Activated CD8-positive, alpha-beta memory T cell treated with anti-CD3 and anti-CD28 coated beads, Interleukin-2, amount 10 ng/mL, durations not matched to agents 7 days and 5 days (primary cell): ENCODE data around the gene ACOT13. TPM values are rescaled to one million over a fixed set of nuclear protein-coding genes. Genes with fewer than 3 reads are reported as not detected.
"Not testable (repeated sequence)": the region's sequence is repeated elsewhere in the genome, so short reads cannot be mapped to it uniquely, and the experiment has no call there.

Experiments used
- ATAC-seq: fragments of 150-1000 bp; cut with Tn5 transposase; one replicate; pipeline ENCODE4 v1.10.0; 2021; ENCODE audit warnings: moderate library complexity
- CTCF ChIA-PET: fragments of 350-600 bp; sonication (Branson Sonifier 250); formaldehyde crosslinking; loops from one replicate; lab custom pipeline; 2021; ENCODE audit warnings: antibody characterized with exemption; lab: Charles Lee
- DNase-seq: peaks from one replicate; pipeline ENCODE4 v3.0.0-alpha.2; 2020
- H3K27ac Mint-ChIP-seq: one replicate; pipeline ENCODE4 v1.8.0; 2021; ENCODE audit warnings: mild to moderate bottlenecking, mixed read lengths
- H3K27me3 Mint-ChIP-seq: one replicate; pipeline ENCODE4 v1.8.0; 2021; ENCODE audit warnings: mixed read lengths
- H3K36me3 Mint-ChIP-seq: one replicate; pipeline ENCODE4 v1.8.0; 2021; ENCODE audit warnings: mild to moderate bottlenecking, mixed read lengths
- H3K4me1 Mint-ChIP-seq: one replicate; pipeline ENCODE4 v1.8.0; 2021; ENCODE audit warnings: mixed read lengths
- H3K4me3 Mint-ChIP-seq: one replicate; pipeline ENCODE4 v1.8.0; 2021; ENCODE audit warnings: mild to moderate bottlenecking, moderate library complexity, mixed read lengths
- H3K9me3 Mint-ChIP-seq: one replicate; pipeline ENCODE4 v1.8.0; 2022; ENCODE audit warnings: low read depth, mixed read lengths
- total RNA-seq, 2 experiments: library from RNA; stranded (reverse); gene quantifications; one replicate each; pipeline ENCODE4 v1.2.3, GENCODE V29; 2021

The ACOT13 gene
- total RNA-seq, 2 experiments from 2014 or later, result 21.8 to 25.6 TPM

- Mint-ChIP-seq H3K9me3 (peaks cover 20% of the 10 kb centered on the region), H3K36me3 (peaks cover 15% of the 10 kb centered on the region), H3K27me3 (peaks cover 13% of the 10 kb centered on the region)
- DNase-seq, ATAC-seq, H3K4me3 Mint-ChIP-seq, H3K27ac Mint-ChIP-seq, CTCF ChIA-PET, H3K4me1 Mint-ChIP-seq: not testable (repeated sequence)
Measured at GRCh38 chr6:24730653-24731052, 63.8 kb downstream of the ACOT13 start.

GRCh38 chr6:24731456-24732134 is 64.7 kb downstream of the ACOT13 start:
- H3K9me3 Mint-ChIP-seq, result peaks cover 20% of the 10 kb centered on the region
- peaks cover 13% of the 10 kb centered on the region for H3K27me3 Mint-ChIP-seq
- H3K4me1 Mint-ChIP-seq, ATAC-seq, DNase-seq, H3K4me3 Mint-ChIP-seq, H3K27ac Mint-ChIP-seq, CTCF ChIA-PET: not testable (repeated sequence)
- H3K36me3 Mint-ChIP-seq, result peaks cover 15% of the 10 kb centered on the region

GRCh38 chr6:24734166-24734565 is 67.3 kb downstream of the ACOT13 start:
- Mint-ChIP-seq H3K4me1 (peaks cover 4% of the 10 kb centered on the region), H3K9me3 (peaks cover 20% of the 10 kb centered on the region), H3K4me3 (no peak overlapping the region), H3K27me3 (peaks cover 10% of the 10 kb centered on the region), H3K27ac (no peak overlapping the region), H3K36me3 (peaks cover 12% of the 10 kb centered on the region)
- CTCF ChIA-PET, result no interaction called here
- DNase-seq, result no peak
- ATAC-seq, result no peak

GRCh38 chr6:24734710-24735109 is 67.8 kb downstream of the ACOT13 start:
- H3K4me3 Mint-ChIP-seq, H3K27me3 Mint-ChIP-seq, ATAC-seq, DNase-seq, H3K27ac Mint-ChIP-seq, H3K4me1 Mint-ChIP-seq, CTCF ChIA-PET: not testable (repeated sequence)
- Mint-ChIP-seq H3K9me3 (peaks cover 16% of the 10 kb centered on the region), H3K36me3 (peaks cover 12% of the 10 kb centered on the region)

GRCh38 chr6:24738741-24739140 is 71.9 kb downstream of the ACOT13 start:
- Mint-ChIP-seq H3K36me3 (no peaks in the 10 kb centered on the region), H3K4me1 (peaks cover 24% of the 10 kb centered on the region), H3K9me3 (peaks cover 2% of the 10 kb centered on the region), H3K4me3 (no peak overlapping the region), H3K27me3 (no peaks in the 10 kb centered on the region), H3K27ac (no peak overlapping the region)
- DNase-seq, result no peak
- CTCF ChIA-PET, result interaction anchor here (0.6 to 1.0 kb wide), 4 partner anchors 17 to 247 kb away, joined by 3 to 4 read pairs (median 3); no protein-coding TSS in a partner anchor
- ATAC-seq, result no peak

- DNase-seq (no peak), ATAC-seq (no peak)
- H3K27ac Mint-ChIP-seq, result no peak overlapping the region
- H3K36me3 Mint-ChIP-seq, result no peaks in the 10 kb centered on the region
- H3K9me3 Mint-ChIP-seq, result peaks cover 2% of the 10 kb centered on the region
- no peaks in the 10 kb centered on the region for H3K27me3 Mint-ChIP-seq
- H3K4me3 Mint-ChIP-seq, result no peak overlapping the region
- CTCF ChIA-PET, result no interaction called here
- H3K4me1 Mint-ChIP-seq, result peaks cover 22% of the 10 kb centered on the region
Measured at GRCh38 chr6:24740861-24741260, 74.0 kb downstream of the ACOT13 start.

GRCh38 chr6:24742216-24742738 is 75.4 kb downstream of the ACOT13 start:
- Mint-ChIP-seq H3K27me3 (no peaks in the 10 kb centered on the region), H3K9me3 (peaks cover 2% of the 10 kb centered on the region), H3K4me3 (no peak overlapping the region), H3K4me1 (peaks cover 22% of the 10 kb centered on the region), H3K27ac (no peak overlapping the region), H3K36me3 (no peaks in the 10 kb centered on the region)
- DNase-seq (no peak), ATAC-seq (no peak)
- CTCF ChIA-PET, result interaction anchor here (1.2 to 1.5 kb wide), 3 partner anchors 12 to 32 kb away, joined by 4 to 5 read pairs (median 4); no protein-coding TSS in a partner anchor

GRCh38 chr6:24743265-24743943 is 76.5 kb downstream of the ACOT13 start:
- peaks cover 2% of the 10 kb centered on the region for H3K9me3 Mint-ChIP-seq
- ATAC-seq (peak; percentile 92), DNase-seq (peak; percentile 43)
- no peak overlapping the region for H3K4me3 Mint-ChIP-seq
- peaks cover 3% of the 10 kb centered on the region for H3K27me3 Mint-ChIP-seq
- CTCF ChIA-PET, result interaction anchor here (0.9 to 1.5 kb wide), 6 partner anchors 10 to 31 kb away, joined by 3 to 5 read pairs (median 4); no protein-coding TSS in a partner anchor
- H3K4me1 Mint-ChIP-seq, result peaks cover 22% of the 10 kb centered on the region
- H3K36me3 Mint-ChIP-seq, result no peaks in the 10 kb centered on the region
- peak overlapping the region; percentile 31 for H3K27ac Mint-ChIP-seq

- no peak overlapping the region for H3K4me3 Mint-ChIP-seq
- H3K27me3 Mint-ChIP-seq, result peaks cover 7% of the 10 kb centered on the region
- no peak for ATAC-seq
- H3K27ac Mint-ChIP-seq, result no peak overlapping the region
- peaks cover 22% of the 10 kb centered on the region for H3K4me1 Mint-ChIP-seq
- H3K9me3 Mint-ChIP-seq, result peaks cover 2% of the 10 kb centered on the region
- H3K36me3 Mint-ChIP-seq, result no peaks in the 10 kb centered on the region
- CTCF ChIA-PET, result interaction anchor here (1.4 kb wide), 1 partner anchor 9 kb away, joined by 3 read pairs; no protein-coding TSS in a partner anchor
- DNase-seq, result no peak
Measured at GRCh38 chr6:24743944-24744335, 77.1 kb downstream of the ACOT13 start.

GRCh38 chr6:24744911-24745310 is 78.0 kb downstream of the ACOT13 start:
- CTCF ChIA-PET, result interaction anchor here (0.7 kb wide), 1 partner anchor 14 kb away, joined by 3 read pairs; no protein-coding TSS in a partner anchor
- Mint-ChIP-seq H3K9me3 (peaks cover 2% of the 10 kb centered on the region), H3K4me1 (peaks cover 24% of the 10 kb centered on the region), H3K27me3 (peaks cover 11% of the 10 kb centered on the region), H3K27ac (no peak overlapping the region), H3K4me3 (no peak overlapping the region), H3K36me3 (no peaks in the 10 kb centered on the region)
- ATAC-seq (no peak), DNase-seq (no peak)

- DNase-seq, result no peak
- CTCF ChIA-PET, result no interaction called here
- H3K4me1 Mint-ChIP-seq, result peaks cover 2% of the 10 kb centered on the region
- H3K27me3 Mint-ChIP-seq, result peaks cover 20% of the 10 kb centered on the region
- no peak overlapping the region for H3K27ac Mint-ChIP-seq
- H3K36me3 Mint-ChIP-seq, result peaks cover 6% of the 10 kb centered on the region
- no peak overlapping the region for H3K4me3 Mint-ChIP-seq
- H3K9me3 Mint-ChIP-seq, result no peaks in the 10 kb centered on the region
- ATAC-seq, result no peak
Measured at GRCh38 chr6:24749297-24749696, 82.4 kb downstream of the ACOT13 start.

GRCh38 chr6:24750878-24751277 is 84.0 kb downstream of the ACOT13 start:
- CTCF ChIA-PET, result not testable (repeated sequence)

GRCh38 chr6:24752503-24752902 is 85.6 kb downstream of the ACOT13 start:
- Mint-ChIP-seq H3K27ac (no peak overlapping the region), H3K36me3 (peaks cover 6% of the 10 kb centered on the region), H3K9me3 (peaks cover 2% of the 10 kb centered on the region), H3K27me3 (peaks cover 20% of the 10 kb centered on the region), H3K4me1 (peaks cover 2% of the 10 kb centered on the region), H3K4me3 (no peak overlapping the region)
- CTCF ChIA-PET, result interaction anchor here (1.0 kb wide), 1 partner anchor 9 kb away, joined by 3 read pairs; no protein-coding TSS in a partner anchor
- no peak for ATAC-seq
- no peak for DNase-seq

More at GRCh38 chr6:24750878-24751277, 84.0 kb downstream of the ACOT13 start:
- H3K4me1 Mint-ChIP-seq, ATAC-seq, DNase-seq, H3K9me3 Mint-ChIP-seq, H3K36me3 Mint-ChIP-seq, H3K27ac Mint-ChIP-seq, H3K4me3 Mint-ChIP-seq: not testable (repeated sequence)
- peaks cover 20% of the 10 kb centered on the region for H3K27me3 Mint-ChIP-seq
